GM19193 (cell line): ENCODE measurements around the gene MOCOS.

Experiments used
- POLR2A ChIP-seq: IDR thresholded peaks from 4 replicates; pipeline ENCODE4 v1.6.1; 2011; ENCODE audit not compliant: insufficient read depth, insufficient read length; ENCODE audit errors: extremely low read depth

Gene MOCOS

GRCh38 chr18:36211612-36212065 is 24.3 kb downstream of the MOCOS start:
- no peak for TF ChIP-seq POLR2A

- TF ChIP-seq POLR2A = no peak
Measured at GRCh38 chr18:36212301-36213171, 25.2 kb downstream of the MOCOS start.

- no peak for TF ChIP-seq POLR2A
Measured at GRCh38 chr18:36214811-36215210, 27.5 kb downstream of the MOCOS start.

- no peak for TF ChIP-seq POLR2A
Measured at GRCh38 chr18:36215577-36215976, 28.3 kb downstream of the MOCOS start.

GRCh38 chr18:36217348-36217747 is 30.1 kb downstream of the MOCOS start:
- no peak for TF ChIP-seq POLR2A

- no peak for TF ChIP-seq POLR2A
Measured at GRCh38 chr18:36229188-36229587, 41.9 kb downstream of the MOCOS start.

GRCh38 chr18:36241831-36242230 is 54.5 kb downstream of the MOCOS start:
- TF ChIP-seq POLR2A = no peak

- no peak for TF ChIP-seq POLR2A
Measured at GRCh38 chr18:36247036-36247435, 59.7 kb downstream of the MOCOS start.

- TF ChIP-seq POLR2A = no peak
Measured at GRCh38 chr18:36249392-36249791, 62.1 kb downstream of the MOCOS start.

GRCh38 chr18:36250827-36251226 is 63.5 kb downstream of the MOCOS start:
- TF ChIP-seq POLR2A = no peak

GRCh38 chr18:36255072-36255698 is 67.9 kb downstream of the MOCOS start:
- TF ChIP-seq POLR2A = no peak

GRCh38 chr18:36256094-36256493 is 68.8 kb downstream of the MOCOS start:
- no peak for TF ChIP-seq POLR2A

GRCh38 chr18:36262971-36263370 is 75.7 kb downstream of the MOCOS start:
- TF ChIP-seq POLR2A = no peak

- TF ChIP-seq POLR2A = no peak
Measured at GRCh38 chr18:36264283-36264682, 77.0 kb downstream of the MOCOS start.

- TF ChIP-seq POLR2A = no peak
Measured at GRCh38 chr18:36265015-36265414, 77.7 kb downstream of the MOCOS start.

GRCh38 chr18:36269157-36269556 is 81.9 kb downstream of the MOCOS start:
- no peak for TF ChIP-seq POLR2A
